ENCODE results near the gene PRR29.
"Not testable (repeated sequence)": the region's sequence is repeated elsewhere in the genome, so short reads cannot be mapped to it uniquely, and the experiment has no call there.

The PRR29 gene

DNA sequence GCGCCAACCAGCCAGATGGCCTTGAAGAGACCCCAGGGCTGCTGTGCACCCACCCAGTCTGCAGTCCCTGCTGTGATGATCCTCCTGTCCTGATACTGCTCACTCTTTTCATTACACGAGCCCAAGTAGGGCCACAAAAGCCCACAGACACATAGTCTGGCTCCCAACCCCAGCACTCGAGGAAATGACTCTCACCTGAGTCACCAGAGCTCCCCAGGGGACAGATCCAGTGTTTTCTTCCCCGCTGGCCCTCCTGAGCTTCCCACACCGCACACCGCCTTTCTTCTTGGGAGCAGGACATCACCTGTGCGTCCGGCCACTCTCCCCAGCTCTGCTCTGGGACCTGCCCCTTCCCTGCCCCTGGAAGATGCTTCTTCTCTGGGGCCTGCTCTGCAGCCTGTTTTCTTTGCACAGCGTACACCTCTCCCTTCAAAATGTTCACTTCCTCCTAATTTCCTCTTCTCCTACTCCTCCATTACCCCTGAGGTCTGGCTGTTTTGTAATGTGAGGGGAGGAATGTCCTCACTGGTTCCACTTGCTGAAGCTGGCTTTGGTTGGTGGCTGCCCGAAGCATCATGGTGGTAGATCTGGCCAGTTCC lies 23.5 kb upstream of the PRR29 start:
- DNase-seq (ENCODE audit: low read depth, low spot score), result peak; percentile 70

DNA sequence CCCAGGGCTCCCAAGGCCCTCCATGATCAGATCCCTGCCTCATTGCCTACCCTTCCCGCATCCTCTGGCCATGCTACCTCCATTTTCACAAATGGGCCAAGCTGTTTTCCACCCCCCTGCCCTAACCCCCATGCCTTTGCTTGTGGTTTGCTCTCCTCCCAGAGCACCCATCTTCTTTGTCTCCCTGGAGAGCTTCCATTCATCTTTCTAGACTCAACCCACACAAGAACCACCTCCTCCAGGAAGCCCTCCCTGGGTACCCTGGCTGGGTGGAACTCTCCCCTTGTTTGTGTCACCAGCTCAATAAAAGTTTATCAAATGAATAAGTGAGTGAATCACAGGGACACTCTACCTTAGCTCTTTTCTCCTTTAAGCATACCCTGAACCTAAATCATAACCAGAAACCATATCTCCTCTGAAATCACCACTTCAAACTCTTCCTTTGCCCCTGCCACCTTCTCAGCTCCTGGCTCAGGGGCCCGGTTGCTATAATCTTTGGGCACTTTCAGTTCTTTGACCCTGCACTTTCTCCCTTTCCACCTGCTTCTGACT lies 22.5 kb upstream of the PRR29 start:
- no peak for DNase-seq (ENCODE audit: low read depth, low spot score)

DNA sequence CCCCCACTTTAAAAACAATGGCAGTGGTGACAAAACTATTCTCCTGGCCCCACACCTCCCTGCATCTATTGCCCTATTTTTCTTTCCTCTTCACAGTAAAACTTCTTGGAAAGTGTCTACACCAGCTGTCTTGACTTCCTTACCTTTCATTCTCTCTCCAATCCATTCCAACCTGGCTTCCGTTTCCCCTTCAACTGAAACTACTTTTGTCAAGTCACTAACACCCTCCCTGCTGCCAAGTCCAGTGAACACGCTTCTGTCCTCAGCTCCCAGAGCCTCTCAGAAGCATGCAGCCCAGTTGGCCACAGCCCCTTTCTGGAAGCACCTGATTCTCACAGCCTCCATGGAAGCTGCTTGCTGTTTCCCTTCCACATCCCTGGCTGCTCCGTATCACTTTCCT lies 21.4 kb upstream of the PRR29 start:
- no peak for DNase-seq (ENCODE audit: low read depth, low spot score)

DNA sequence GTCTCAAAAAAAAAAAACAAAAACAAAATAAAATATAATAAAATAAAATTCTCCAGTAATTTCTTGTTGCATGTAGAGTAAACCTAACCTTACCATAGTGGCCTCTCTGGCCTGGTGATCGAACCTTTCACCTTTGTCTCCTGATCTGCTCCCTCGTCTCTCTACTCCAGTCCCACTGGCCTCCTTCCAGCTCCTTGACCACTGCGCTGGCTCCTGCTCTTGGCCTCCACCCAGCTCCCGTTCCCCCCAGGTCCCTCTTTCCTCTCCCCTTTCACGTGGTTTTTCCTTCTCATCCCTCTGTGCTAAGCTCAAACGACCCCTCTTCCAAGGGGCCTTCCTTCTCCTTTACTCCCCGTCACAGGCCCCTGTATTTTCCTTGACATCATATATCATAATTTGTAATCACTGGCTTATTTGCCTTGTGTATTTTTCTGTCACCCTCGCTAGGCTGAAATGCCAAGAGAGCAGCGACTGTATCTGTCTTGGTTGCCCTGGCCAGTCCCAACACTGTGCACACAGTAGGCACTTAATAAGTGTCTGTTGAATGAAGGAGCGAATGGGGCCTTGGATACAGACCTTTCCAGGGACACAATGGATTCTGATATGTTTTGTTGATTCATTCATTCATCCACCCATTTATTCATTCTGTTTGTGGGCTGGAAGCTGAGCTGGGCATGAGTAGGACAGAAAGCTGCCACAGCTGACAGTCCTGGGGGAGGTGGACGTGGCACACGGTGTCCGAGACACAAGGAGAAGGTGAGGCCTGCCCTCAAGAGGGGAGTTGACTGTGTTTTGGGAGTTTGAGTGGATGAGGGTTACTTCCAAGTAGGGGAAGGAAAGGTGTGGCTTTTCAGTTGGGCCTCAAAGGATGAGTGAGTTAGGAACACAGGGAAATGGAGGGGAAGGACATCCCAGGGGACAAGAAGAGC lies 19.6 kb upstream of the PRR29 start:
- no peak for DNase-seq (ENCODE audit: low read depth, low spot score)

DNA sequence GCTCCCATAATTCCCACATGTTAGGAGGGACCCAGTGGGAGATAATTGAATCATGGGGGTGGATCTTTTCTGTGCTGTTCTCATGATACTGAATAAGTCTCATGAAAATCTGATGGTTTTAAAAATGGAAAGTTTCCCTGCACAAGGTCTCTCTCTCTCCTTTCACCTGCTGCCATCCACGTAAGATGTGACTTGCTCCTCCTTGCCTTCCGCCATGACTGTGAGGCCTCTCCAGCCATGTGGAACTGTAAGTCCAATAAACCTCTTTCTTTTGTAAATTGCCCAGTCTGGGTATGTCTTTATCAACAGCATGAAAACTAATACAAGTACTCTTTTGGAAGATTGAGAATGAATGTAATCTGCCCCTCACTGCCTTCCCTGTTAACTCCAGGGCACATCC lies 15.5 kb upstream of the PRR29 start:
- not testable (repeated sequence) for DNase-seq (ENCODE audit: low read depth, low spot score)

DNA sequence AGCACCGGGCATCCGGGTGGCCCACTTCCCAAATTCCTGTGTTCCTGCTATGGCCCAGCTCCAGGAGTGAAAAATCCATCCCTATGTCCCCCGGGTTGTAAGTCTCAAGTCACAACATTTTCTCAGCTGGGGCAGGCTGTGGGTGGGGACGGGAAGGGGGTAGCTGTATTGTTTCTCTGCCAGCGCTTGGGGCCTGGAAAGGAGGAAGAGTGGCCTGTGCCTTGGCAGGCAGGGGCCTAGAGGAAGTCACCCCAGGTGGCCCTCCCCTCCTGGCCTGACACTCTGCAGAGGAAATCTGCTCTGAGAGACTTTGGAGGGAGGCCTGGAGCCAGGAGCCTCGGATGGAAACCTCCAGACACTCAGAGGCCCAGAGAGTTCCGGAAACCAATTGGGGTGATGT lies 14.8 kb upstream of the PRR29 start:
- no peak for DNase-seq (ENCODE audit: low read depth, low spot score)

DNA sequence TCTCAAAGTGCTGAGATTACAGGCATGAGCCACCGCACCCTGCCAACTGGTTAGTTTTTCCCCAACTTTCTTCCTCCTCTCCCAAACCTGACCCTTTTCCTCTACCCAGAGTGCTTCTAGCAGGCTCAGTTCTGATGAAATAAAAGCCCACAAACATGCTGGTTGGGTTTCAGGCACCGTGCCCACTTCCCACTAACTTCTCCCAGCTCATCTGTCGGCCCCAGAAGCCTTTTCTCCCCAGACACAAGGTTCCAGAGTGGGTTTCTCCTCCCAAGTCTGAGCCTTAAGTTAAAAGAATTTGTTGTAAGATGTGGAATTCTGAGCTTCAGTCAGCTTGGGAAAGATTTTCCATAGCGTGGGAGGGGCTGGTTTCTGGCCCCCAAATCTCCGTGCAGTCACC lies 13.9 kb upstream of the PRR29 start:
- DNase-seq (ENCODE audit: low read depth, low spot score), result peak; percentile 50

DNA sequence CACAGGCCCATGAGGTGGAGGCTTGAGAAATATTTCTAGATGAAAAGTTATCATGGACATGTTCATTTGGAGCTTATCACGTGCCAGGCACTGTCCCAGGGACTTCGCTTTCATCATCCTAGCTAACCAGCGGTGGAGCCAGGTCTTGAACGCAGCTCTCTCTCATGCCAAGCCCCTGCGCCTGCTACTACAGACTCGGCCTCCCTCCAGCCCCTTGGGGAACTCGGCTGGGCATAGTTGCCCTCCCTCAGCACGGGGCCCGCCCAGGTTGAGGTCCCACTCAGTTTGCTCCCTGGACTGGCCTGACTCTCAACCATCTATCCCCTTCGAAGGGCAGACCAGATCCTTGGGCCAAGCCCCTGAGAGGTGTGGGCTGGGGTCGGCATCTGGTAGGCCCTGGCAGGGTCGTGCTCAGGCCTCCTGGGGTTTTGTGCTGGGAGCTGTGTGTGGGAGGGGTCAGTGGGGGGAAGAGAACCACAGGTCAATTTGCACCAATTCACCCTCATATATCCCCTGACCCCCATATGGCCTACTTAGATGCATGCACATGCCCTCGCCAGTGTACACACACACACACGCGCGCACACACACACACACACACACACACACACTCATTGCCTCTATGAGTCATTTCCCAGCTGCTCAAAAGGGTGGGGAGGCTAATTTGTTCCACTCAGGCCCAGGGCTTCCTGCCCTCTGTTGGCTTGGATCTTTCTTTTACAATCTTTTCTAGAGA lies 13.3 kb upstream of the PRR29 start:
- peak; percentile 83 for DNase-seq (ENCODE audit: low read depth, low spot score)

DNA sequence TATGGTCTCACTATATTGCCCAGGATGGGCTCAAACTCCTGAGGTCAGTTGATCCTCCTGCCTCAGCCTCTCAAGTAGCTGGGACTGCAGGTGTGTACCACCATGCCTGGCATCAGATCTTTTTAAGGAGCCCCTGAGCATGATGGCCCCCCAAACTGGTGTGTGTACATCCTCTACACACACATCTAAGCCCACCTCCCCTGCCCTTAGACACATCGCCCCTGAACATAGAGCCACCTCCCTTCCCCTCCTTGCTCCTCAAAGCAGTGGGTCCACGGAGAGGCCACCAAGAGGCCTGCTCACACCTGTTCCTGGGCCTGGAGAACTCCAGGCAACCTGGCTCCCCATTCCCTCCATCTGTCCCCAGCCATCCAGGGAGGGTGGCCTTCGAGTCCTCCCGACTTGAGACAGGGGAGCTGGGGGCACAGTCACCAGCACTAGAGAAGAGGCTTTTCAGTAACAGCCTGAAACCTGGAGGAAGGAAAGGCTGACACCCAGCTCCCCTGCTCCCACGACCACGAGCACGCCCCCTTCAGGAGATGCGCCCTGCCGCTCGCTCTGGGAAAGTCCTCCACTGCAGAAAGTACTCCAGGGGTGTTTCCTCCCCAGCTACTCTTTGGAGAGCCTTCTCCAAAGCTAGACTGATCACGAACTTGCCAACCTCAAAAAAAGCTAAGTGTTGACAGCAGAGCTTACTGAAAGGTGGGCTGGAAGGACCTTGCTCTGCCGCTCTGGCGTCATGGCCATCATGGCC lies 12.6 kb upstream of the PRR29 start:
- no peak for DNase-seq (ENCODE audit: low read depth, low spot score)

DNA sequence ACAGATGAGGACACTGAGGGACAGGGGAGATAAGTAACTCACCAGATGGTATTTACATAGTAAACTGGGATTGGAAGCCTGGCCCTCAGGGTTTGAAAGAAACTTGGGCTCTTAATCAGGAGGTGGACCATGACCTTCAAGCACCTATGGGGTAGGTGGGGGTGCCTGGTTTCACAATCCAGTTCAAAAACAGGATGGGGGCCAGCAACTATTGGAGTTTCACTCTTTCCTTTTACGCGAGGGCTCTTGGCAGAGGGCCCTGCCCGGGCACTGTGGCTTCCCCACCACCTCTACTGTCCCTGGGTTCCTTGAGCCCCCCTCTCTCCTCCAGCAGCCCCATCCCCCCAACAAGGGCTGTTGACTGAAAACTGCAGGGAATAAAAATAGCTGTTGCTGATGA lies 11.3 kb upstream of the PRR29 start:
- no peak for DNase-seq (ENCODE audit: low read depth, low spot score)

DNA sequence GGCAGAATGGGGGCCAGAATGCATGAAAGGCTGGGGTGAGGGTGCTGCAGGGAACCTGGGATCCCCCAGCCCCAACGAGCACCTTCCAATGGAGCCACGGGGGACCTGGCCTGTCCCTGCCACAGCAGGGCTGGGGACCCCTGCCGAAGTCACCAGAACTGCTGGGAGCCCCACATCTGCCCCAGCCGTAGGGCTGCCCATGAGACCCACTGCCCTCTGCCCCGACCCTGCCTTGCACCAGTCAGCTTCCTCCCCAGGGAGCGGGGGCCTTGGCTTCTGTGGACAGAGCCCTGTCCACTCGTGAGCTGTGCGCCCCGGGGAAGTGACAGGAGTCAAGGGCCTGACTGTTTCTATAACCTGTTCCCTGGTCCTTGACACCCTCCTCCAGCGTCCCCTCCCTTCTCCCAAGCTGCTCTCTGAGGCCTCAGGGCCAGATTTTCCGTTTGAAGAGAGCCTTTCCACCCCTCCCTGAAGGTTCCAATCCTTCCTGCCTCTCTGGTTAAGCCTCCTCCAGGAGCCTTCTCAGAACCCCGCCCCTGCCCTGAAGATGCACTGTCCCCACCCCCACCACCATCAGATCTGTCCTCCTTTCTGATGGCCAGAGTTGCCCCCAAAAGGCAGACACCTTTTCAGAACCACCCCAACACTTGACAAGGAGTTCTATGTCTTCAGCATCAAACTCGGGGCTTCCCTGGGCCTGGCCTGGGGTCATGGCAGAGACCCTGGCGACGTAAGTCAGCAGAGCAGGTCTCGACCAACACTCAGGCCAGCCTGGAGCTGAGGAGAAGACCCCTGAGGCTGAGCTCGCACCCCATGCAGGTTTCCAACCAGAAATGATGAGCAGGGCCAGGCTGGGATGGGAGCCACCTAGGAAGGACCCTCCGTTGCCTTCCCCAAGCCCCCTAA lies 10.7 kb upstream of the PRR29 start:
- no peak for DNase-seq (ENCODE audit: low read depth, low spot score)

DNA sequence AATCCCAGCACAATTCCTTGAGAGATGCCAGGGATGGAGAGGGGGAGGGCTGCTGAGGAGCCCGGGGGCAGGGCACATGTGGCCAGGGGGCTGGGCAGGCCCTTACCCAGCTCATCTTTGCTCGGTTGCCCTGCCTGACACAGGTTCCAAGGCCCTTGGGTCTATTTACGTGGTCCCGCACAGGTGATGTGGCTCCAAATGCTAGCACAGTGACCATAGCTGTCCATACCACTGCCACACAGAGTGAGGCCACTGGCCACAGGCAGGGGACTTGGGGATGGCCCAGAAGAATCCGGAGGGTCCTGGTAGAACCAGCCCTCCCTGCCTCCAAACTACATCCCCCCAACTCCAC lies 10.0 kb upstream of the PRR29 start:
- no peak for DNase-seq (ENCODE audit: low read depth, low spot score)

DNA sequence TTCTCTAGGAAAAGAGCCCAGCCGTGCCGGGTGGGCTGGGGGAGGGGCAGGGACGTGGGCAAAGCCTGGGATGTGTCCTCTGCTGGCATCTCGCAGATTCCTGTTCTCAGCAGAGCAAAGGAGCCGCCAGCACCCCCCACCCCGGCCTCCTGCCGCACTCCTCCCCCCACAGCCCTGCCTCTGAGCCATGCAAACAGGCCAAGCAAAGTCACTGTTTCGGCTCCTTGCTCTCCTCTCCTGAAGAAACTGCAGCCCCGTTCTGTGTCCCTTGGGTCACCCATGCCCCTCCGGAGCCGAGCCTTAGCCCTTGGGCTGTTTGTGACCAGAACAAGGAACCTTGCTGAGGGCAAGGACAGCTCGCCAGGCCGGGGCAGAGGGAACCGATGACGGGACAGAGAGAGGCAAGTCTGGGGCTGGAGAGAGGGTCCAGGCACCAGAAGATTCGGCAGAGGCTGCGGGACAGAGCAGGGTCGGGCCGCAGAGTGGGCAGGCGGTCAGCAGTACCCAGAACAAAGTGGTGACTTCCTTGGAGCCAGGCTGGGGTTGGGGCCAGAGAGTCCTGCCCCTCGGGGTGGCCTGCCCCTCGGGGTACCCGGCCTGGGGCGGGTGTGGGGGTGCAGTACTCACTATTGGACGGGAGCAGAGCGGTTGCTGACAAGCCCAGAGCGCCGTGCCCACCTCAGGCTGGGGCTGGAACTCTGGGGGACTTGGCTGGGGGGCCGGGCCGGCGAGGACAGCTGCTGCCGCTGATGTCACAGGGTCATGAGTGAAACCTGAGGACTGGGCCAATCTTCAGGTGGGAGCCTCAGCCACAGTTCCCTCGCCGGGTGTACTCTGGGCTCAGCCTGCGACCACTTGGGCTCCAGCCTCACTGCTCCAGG lies 9.2 kb upstream of the PRR29 start:
- peak; percentile 56 for DNase-seq (ENCODE audit: low read depth, low spot score)

DNA sequence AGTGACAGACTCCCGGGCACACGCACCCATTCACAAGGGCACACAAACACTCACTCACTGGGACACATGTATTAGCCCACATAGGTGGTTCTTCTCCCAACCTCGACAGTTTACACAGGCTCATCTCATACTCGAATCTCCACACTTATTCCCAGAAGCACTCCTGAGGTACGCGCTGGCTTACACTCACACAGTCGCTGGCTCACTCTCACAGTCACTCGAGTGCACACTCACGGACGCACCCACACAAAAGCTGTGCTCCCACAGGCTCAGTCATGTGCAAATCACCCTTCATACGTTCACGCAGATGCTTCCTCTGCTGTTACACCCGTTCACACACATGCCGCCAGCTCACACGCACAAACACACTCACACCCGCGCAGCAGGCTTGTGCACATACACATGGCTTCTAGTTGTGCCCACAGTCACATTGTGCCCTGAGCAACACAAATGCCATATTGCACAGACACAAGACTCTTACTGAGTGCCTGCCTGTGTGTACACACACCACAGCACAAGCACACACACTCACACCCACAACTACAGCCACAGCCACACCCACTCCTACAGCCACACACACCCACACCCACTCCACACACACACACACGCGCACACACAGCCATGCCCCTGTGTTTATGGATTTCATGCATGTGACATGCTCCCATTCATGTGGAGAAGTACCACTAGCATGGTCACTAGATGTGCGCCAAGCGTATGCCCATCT lies 8.4 kb upstream of the PRR29 start:
- DNase-seq (ENCODE audit: low read depth, low spot score), result no peak

DNA sequence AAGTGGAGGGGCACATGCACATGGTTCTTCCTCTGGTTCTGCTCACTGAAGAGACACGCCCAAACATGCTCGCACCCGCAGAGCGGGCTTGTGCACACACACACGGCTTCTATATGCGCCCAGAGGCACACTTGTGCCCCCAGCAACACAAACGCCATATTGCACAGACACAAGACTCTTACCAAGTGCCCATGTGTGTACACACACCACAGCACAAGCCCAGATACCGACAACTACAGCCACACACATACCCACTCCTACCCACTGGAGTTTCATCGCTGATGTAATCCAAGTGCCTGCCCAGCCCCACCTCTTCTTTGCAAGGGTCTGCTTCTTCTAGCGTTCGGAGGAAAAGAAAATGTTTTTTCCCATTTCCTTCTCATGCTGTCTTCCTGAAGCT lies 6.5 kb upstream of the PRR29 start:
- DNase-seq (ENCODE audit: low read depth, low spot score), result no peak

DNA sequence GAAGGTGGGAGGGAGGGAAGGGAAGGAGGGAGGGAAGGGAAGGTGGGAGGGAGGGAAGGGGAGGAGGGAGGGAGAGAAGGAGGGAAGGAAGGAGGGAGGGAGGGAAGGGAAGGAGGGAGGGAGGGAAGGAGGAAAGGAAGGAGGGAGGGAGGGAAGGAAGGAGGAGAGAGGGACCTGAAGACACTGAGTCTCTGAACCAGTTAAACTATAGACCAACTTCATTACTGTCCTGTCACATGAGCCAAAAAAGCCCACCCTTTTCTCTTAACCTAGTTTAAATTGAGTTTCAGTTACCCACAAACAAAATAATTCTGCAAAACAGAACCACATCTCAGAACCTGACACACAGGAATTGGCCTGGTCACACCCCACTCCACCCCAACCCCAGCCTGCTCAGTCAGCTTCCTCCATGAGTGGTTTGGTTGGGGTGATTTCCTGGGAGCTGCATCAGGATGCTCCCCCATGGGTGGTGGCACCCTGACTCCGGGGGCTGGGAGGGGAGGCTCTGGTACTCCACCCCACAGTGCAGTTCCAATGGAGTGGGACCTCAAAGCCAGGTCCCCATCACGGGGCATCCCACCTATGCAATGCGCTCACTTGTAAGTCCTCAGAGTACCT lies 4.7 kb upstream of the PRR29 start:
- DNase-seq (ENCODE audit: low read depth, low spot score), result no peak

DNA sequence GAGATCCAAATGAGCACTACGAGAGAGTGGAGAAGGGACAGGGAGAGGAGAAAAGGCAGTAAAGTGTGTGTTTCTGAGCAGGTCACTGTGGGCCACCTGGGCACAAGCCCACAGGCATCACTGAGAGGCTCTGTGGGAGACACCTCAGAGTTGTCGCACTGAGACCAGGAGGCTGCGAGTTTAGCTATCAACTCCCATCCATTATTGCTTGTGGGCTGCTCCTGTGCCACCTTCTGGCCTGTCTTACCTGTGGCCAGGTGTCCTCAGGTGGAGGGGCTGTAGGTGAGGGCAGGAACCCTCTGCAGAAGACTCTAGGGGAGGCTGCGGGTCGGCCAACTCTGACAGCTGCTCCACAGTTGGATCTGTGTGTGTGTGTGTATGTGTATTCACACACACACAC lies 2.5 kb upstream of the PRR29 start:
- no peak for DNase-seq (ENCODE audit: low read depth, low spot score)

DNA sequence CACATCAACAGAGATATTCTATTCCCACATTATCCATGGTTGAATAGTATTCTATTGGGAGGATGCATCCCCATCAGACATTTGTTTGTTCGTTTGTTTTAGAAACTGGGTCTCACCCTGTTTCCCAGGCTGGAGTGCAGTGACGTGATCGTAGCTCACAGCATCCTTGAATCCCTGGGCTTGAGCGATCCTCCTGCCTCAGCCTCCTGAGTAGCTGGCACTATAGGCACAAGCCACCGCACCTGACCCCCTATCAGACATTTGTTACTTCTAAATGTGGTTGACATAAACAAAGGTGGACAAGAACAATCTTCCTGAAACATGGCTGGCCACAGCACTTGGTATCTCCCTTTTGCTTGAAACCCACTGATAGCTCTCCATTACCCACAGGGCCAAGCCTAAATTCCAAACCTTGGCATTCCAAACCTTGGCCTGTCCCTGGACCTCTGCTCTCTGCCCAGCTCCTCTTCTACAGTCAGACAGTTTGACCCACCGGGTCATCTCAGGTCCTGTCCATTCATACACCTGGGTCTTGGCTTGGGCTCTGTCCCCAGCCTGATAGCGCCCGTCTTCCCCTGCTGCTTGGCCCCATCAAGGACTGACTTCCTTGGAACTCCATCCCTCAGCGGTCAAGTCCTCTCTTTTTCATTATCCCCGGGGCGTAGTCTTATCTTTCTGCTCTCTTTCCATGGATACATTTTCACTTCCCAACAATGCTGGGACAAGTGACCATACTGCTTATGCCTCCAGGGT lies 1.5 kb upstream of the PRR29 start:
- DNase-seq (ENCODE audit: low read depth, low spot score), result no peak

All from astrocyte of the hippocampus (primary cell).